Neutrophil (primary cell): Measurements from ENCODE around the gene SLC30A3.

Experiments used
- H3K27ac ChIP-seq: fragments of 200-600 bp; sonication (generic); 2 replicates; pipeline ENCODE4 v1.5.1; 2016; ENCODE audit warnings: mild to moderate bottlenecking, moderate library complexity
- H3K27me3 ChIP-seq: fragments of 200-600 bp; sonication (generic); 2 replicates; pipeline ENCODE4 v1.6.0; 2016; ENCODE audit warnings: mild to moderate bottlenecking
- H3K36me3 ChIP-seq: fragments of 200-600 bp; sonication (generic); 2 replicates; pipeline ENCODE4 v1.5.1; 2017
- H3K4me1 ChIP-seq, 2 experiments: fragments of 200-600 bp in 1 of 2; sonication (generic) in 1 of 2; 1 replicate in 1 of 2; 2 replicates in 1 of 2; pipeline versions ENCODE4 v1.5.1 to v1.6.1; 2013 to 2016; ENCODE audit warnings: low read depth in 1 of 2, low read length in 1 of 2, mild to moderate bottlenecking in 1 of 2, moderate library complexity in 1 of 2; ENCODE audit not compliant: control insufficient read depth in 1 of 2, insufficient read depth in 1 of 2
- H3K4me3 ChIP-seq, 2 experiments: fragments of 200-600 bp in 1 of 2; sonication (generic) in 1 of 2; 1 replicate in 1 of 2; 2 replicates in 1 of 2; pipeline ENCODE4 v1.5.1; 2013 to 2016; ENCODE audit warnings: low read depth in 1 of 2, low read length in 1 of 2, mild to moderate bottlenecking in 1 of 2, moderate library complexity in 1 of 2
- H3K9me3 ChIP-seq: fragments of 200-600 bp; sonication (generic); 2 replicates; pipeline ENCODE4 v1.5.1; 2016
- CTCF ChIP-seq: fragments of 200-600 bp; sonication (generic); IDR thresholded peaks from 2 replicates; pipeline ENCODE4 v1.5.1; 2016; ENCODE audit warnings: antibody characterized with exemption

SLC30A3 gene

DNA sequence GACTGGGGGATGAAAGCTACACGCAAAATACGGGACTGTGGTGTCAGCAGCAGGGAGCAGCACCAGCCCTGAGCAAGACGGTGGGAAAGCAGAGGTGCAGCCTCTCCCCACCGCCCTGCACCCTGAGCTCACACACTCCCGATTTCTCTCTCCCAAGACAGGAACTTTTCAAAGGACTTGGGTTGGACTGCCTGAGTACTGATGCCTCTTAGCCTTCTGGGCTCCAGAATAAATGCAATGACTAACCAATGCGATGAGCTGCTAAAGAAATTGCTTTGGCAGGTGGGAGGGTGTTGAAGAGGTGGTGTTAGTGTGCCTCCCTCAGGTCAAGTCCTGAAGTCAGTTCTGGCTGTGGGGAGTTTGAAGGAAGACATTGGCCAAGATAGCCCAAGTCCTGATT is 29.0 kb upstream of the SLC30A3 start:
- Histone ChIP-seq H3K4me1 (peaks cover 0 to 4% of the 10 kb centered on the region in 2 experiments), H3K27me3 (peaks cover 40% of the 10 kb centered on the region), H3K4me3 (no peak overlapping the region), H3K27ac (no peak overlapping the region), H3K36me3 (no peaks in the 10 kb centered on the region), H3K9me3 (no peaks in the 10 kb centered on the region)
- no peak for TF ChIP-seq CTCF

DNA sequence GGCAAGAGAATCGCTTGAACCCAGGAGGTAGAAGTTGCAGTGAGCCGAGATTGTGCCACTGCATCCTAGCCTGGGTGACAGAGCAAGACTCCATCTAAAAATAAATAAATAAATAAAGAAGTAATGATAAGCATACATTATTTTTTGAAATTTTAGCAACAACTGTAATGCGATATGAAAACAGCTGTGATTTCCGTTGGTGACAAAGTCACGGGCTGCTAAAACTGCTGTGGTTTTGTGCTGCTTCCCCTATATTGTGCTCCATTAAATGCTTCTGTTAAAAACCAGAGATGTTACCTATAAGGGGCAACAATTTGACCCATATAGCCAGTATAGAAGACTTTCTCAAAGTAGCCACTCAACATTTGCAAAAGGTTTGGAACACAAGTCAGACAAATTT is 27.7 kb upstream of the SLC30A3 start:
- H3K27ac ChIP-seq = no peak overlapping the region
- no peaks in the 10 kb centered on the region for H3K4me1 ChIP-seq
- H3K9me3 ChIP-seq = no peaks in the 10 kb centered on the region
- TF ChIP-seq CTCF = no peak
- H3K36me3 ChIP-seq = no peaks in the 10 kb centered on the region
- no peak overlapping the region for H3K4me3 ChIP-seq
- H3K27me3 ChIP-seq = peaks cover 40% of the 10 kb centered on the region

GRCh38 chr2:27288610-27289009 is 25.8 kb upstream of the SLC30A3 start:
- Histone ChIP-seq H3K36me3 (no peaks in the 10 kb centered on the region), H3K27me3 (peaks cover 40% of the 10 kb centered on the region), H3K4me1 (no peaks in the 10 kb centered on the region), H3K9me3 (no peaks in the 10 kb centered on the region), H3K27ac (no peak overlapping the region), H3K4me3 (no peak overlapping the region)
- no peak for TF ChIP-seq CTCF

GRCh38 chr2:27285481-27285880 is 22.6 kb upstream of the SLC30A3 start:
- H3K4me3 ChIP-seq = no peak overlapping the region
- no peaks in the 10 kb centered on the region for H3K4me1 ChIP-seq
- TF ChIP-seq CTCF = no peak
- no peak overlapping the region for H3K27ac ChIP-seq
- no peaks in the 10 kb centered on the region for H3K36me3 ChIP-seq
- H3K27me3 ChIP-seq = peaks cover 31% of the 10 kb centered on the region
- no peaks in the 10 kb centered on the region for H3K9me3 ChIP-seq

DNA sequence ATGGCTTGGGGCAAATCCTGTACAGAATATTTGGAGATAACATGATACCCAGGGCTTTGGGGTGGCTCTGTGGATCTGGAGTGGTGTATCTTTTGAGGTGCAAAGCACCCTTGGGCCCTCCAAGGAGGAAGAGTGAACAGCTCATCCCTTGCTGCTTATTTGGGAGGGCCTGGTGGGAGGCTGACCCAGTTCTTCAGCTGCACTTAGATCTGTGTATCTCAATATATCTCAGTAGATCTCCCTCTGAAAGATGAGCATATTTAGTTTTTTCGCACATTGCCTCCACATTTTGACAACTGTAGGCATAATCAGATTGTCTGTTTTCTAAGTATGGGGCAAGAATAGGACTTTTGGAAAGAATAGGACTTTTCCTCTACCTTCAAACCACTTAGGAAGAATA is 22.1 kb upstream of the SLC30A3 start:
- Histone ChIP-seq H3K4me3 (no peak overlapping the region), H3K36me3 (no peaks in the 10 kb centered on the region), H3K27me3 (peaks cover 27% of the 10 kb centered on the region), H3K4me1 (no peaks in the 10 kb centered on the region), H3K9me3 (no peaks in the 10 kb centered on the region), H3K27ac (no peak overlapping the region)
- TF ChIP-seq CTCF = no peak

GRCh38 chr2:27282892-27283291 is 20.0 kb upstream of the SLC30A3 start:
- no peak overlapping the region for H3K27ac ChIP-seq
- no peak overlapping the region for H3K4me3 ChIP-seq
- H3K36me3 ChIP-seq = no peaks in the 10 kb centered on the region
- H3K9me3 ChIP-seq = no peaks in the 10 kb centered on the region
- peaks cover 24% of the 10 kb centered on the region for H3K27me3 ChIP-seq
- H3K4me1 ChIP-seq = no peaks in the 10 kb centered on the region
- no peak for TF ChIP-seq CTCF
